Astrocyte of the hippocampus (primary cell): ENCODE data around the gene FOXP1.
A peak's percentile ranks its signal among the peaks of the same experiment; 100 is the strongest.

Experiments
- DNase-seq: peaks from one replicate; pipeline ENCODE4 v3.0.0; 2011; ENCODE audit warnings: low read depth, low spot score

FOXP1 gene

DNA sequence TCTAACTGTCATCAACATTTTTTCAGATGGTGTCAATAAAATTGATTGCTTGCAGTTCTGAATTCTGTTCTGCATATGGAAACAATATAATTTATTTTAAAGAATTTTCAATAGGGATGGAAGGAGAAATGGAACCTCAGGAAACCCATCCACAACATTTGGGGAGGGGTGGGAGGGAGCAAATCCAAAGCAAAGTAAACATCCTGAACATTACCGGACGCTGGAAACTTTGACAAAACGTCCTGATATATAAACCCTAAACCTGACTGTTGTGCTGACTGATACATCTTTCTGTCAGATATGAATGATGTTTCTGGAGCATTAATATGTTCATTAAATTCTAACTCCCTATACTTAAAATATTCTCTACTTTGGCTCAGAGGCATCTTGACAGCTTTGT is 479.0 kb downstream of the FOXP1 start:
- DNase-seq: no peak

DNA sequence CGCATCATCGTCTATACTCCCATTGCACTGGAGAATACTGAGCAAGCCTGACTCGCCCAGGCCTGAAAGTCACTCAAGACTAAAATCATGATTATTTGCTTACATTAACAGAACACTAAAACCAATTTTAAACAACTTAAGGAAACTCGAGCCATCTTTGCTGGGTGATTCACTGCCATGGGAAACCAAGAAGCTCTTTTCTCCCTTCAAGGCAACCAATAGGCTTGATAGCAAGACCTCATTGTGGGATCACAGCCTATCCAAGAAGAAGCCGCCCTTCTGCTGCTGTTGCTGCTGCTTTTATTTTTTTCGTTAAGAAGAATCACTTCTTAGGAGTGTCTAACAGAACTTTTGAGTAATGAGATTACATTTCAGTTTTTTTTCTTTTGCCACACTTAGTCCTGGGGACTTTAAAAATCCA is 479.4 kb downstream of the FOXP1 start:
- DNase-seq: peak; percentile 60

DNA sequence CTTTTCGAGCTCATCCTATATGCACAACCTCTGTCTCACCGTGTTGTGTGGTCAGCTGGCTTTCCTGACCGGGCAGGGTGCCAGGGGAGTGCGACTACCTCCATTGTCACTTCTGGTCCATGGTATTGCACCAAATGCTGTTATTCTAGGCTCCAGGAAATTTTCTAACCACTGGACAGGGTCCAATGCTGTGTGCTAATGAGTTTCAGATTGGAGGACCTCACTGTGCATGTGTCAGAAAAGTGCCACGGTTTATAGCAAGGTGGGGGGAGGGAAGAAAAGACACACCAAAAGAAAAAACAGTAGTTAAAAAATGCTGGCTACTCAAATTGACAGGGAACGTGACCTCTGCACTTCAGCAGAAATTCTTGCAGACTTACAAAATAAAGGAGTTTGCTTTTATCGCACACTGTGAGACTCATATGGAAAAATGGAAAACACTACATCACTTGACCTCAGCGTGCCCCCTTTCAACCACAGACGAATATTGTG is 480.1 kb downstream of the FOXP1 start:
- DNase-seq: peak; percentile 78

DNA sequence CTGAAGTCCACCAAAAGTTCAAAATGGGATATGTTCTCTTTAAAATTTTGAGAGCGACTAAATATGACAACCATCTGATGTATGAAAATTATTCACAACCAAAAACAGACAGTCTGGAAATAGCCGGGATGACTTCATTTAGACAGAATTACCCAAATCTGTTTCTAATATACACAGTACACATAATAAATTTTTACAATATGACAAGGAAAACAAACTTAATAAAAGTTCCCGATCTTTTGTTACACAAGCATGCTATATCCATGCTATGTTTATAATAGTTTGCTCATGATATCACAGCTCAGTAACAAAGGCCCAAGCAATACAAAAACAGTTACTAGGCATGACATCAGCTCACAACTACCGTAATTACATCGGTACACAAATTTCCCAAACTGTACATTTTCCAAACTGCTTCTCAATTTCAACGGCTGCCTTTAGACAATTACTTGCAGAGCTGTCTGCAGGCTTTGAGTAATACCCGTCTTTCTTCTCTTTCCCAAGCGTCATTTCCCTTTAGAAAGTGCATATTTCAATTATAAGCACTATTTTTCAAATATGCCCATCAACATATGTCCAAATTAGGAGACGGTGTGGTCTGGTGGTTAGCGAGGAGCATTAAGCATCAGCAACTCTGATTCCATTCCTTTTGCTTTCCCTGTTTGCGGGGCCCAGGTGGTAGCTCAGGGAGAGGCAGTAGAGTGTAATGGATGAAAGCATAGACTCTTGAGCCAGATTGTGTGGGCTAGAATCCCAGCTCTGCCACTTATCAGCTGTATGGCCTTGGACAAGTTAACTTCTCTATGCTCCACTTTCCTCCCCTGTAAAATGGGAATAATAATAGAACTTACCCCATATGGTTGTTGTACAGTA is 481.2 kb downstream of the FOXP1 start:
- DNase-seq: peak; percentile 76

DNA sequence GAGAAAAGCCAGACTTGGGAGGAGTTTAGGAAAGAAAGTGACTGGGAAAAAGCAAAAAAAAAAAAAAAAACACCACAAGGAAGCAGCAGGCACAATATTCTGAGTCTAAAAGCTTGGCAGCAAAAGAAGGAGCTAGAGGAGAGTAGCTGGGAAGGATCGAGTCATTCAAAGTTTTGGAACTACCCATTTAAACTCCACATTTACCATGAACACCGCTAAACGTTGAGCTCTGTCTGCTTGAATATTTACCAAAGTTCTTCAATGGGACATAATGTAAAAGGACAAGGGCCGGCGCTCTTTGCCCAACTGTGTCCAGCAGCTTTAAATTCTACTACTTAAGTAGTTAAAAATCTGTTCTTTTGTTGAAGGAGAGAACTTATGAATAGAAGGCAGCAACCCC is 481.9 kb downstream of the FOXP1 start:
- peak; percentile 27 for DNase-seq

DNA sequence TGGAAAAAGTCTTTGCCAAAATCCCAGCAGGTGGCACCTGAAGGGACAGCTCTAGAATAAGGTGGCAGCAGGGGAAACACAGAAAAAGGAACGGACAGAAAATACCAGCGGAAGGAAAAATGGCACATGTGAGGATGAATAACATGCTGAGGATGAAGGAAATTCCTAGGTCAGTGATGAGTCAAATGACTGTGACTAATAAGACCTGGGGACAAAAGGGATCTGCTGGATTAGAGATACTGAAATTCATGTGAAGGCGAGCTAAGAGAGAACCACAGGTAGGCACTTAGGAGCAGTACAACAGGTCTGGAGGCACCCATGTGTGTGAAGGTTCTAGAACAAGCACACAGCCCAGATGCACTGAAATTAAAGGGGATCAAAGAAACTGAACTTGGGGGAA is 482.5 kb downstream of the FOXP1 start:
- peak; percentile 50 for DNase-seq

DNA sequence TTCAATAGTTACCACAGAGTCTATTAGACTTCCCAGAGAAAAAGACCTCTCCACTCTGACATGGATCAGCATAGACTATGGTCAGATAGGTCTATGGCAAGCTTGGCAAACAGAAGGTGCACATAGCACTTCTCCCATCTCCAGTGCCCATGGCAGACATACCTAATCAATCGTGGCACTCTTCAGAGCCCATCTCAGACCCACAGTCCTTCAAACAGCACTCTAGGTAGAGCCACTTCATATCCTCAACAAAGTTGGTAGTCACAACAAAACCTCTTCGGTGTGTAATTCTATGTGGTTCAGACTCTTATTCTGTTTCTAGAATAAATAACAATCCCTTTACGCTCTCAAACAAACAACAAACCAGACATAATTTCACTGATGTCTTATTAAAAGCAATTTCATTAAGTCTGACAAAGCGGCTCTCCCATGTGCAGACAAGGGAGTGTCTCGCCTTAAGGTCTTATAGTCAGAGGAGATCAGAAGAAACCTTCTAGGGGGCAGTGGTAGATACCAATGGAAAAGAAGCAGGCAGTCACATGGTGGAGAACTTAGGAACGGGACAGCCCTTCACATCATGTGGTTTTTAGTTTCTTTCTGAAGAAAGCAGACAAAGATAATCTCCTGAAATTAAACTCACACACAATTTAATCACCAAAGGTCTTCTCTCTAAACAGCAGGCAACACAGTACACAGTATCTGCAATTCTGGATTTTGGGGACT is 483.4 kb downstream of the FOXP1 start:
- DNase-seq: no peak

DNA sequence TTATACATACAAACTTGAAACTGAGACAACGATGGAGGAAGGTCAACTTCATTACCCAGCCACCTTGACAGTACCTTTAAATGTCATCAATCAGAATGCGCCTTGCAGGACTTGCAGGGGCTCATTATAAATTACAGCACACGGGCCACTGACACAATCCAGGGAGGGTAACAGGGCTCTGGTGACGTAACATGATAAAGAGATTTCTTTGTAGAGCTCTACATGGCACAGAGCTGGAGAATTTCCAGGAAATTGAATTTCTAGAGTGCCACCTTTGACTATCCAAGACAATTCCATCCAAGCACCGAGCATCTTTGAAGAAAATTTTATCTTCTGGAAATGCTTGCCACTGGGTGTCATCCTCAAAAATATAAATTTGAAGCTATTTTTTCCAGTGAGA is 486.0 kb downstream of the FOXP1 start:
- DNase-seq: no peak

DNA sequence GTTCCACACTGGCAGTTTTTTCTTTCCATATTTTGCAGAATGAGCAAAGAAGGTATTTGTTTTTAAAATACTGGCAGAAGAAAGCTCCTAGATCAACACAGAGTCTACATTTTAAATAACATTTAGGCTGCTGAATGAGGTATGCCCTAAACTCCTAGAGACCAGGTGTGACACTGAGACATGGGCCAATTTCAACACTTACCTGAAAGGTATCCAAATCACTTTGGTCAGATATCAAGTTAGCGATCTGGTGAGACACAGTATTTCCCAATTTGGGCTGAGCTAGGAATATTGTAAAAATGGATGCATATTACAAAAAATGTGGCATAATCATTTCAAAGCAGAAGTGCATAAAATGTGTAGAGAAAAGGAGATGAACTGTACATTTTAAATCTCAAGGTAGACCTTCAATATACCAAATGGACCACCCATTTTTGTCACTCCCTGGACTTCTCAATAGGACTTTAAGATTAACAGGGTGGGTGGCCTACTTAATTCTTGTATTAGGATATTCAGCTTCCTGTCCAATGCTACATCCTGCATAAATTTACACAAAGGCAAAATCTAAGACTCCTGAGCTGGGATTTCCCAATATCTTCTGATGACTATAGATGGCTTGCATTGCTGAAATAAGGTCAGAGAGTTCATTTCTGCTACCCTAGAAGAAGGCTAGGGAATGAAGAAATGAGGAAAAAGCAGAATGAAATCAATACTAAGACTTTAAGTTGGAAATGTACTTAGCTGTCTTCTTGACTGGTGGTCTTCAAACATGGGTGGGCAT is 487.8 kb downstream of the FOXP1 start:
- no peak for DNase-seq

DNA sequence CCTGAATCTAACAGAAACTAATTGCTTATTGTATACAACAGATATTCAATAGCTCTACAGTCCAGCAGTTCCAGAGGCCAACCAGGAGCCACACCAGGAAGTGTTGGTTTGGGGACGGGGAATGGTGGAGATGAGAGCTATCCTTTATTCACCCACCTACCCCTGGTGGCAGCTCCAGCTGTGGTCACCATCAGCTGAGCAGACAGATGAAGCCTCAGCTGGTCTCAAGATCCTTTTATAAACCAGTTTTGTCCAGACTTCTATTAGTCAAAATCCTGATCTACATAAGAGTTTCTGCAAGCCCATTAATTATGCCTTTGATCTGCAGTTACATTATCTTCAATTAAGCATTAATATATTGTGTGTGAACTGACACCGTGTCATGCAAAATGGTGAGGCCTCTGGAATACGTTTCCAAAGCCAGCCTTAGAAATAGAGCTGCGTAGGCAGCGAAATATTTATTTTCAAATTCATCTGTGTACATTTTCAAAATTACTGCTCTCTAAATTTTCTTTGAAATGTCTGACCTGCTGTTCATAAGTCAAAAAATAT is 488.8 kb downstream of the FOXP1 start:
- no peak for DNase-seq

DNA sequence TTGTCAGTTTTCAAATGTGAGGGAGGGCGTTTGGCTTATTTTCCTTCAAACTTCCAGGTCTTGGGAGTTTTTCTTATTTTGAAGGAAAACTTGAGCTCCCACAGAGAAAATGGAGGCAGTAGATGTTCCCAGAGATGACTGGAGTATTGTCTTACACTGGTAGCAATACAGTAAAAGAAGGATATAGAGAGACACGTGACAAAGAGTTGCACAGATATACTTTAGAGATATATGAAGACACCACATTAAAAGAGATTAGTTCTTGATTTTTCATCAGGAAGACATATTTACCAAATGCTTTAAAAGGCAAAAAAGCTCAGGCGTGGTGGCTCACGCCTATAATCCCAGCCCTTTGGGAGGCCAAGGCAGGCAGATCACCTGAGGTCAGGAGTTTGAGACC is 490.9 kb downstream of the FOXP1 start:
- DNase-seq: no peak

DNA sequence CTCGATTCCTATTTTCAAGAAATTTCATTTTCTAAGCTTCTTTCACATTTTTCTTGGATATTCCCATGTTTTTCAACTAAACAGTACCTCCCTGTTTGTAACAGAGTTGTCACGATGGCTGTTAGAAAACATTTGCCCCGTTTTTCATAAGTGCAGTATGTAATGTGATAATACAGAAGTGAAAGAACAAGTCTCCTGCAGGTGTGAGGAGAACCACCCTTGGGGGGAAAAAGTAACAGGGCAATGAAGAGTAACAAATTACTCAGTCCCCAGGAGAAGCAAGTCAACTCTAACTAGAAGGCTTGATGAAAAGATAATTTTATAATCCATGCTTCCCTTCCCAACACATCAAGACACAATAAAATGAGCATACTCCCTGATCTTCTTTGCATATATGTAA is 493.3 kb downstream of the FOXP1 start:
- no peak for DNase-seq

DNA sequence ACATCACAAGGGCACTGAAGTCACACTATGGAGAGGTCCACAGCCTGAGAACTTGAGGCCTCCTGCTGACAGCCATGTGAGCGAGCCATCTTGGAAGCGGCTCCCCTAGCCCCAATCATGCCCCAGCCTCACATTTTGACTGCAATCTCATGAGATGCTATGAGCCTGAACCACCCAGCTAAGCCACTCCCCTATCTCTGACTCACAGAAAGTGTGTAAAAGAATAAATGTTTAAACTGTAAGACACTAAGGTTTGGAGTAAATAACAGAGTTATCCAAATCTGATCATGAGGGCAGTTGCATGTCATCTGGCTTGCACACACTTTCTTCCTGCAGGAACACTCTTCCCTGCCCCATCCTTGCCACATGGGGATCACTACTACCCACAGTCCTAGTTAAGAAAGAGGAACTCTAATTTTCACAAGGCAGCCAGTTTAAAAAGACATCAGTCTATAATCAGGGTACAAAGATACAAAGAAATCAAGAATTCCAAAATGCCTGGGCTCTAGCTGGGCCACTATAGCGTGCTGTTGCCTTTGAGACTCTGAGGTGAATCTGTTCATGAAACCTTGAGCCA is 494.2 kb downstream of the FOXP1 start:
- no peak for DNase-seq

DNA sequence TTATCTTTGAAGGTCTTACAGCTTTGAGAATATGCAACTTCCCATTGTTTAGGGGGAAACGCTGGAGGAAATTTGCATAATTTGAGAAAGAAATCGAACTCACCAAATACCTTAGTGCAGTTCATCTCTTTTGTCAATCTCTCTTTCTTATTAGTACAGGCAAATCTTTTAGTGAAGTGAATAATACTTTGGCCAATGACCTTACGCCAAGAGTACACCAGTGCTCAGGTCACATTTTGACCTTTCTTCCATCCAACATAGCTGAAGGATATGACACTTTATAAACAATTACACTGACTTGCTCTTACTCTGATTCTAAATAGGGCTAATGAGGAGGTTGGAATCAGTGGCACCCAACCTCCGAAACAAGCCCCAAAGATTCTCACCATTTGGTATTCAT is 494.8 kb downstream of the FOXP1 start:
- no peak for DNase-seq

DNA sequence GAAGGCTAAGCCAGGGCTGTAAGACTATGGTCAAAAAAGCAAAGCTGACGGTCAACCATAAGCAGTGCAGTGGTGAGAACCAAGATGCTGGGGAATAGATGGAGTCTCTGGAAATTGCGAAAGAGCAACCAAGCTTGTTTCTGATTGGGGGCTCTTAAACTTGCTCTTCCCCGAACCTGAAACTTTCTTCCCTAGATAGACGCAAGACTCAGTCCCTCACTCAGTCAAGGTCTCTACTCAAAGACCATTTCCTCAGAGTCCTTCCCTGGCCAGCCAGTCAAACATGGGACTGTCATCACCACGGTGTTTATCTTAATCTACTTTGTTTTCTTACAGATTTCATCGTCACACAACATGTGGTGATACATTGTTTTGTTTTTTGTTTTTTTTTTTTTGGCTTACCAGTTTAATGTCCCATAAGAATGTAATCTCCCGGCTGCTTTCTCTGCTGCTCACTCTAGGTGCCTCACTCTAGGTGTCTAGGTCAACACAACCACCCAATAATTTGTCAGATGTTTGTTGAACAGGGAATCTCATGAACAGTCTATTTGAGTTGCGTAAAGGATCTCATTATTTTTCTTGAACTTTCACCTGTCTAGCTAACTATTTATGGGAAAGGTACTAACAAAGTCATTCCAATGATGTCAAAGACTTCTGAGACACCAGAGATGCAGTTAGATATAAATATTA is 495.4 kb downstream of the FOXP1 start:
- no peak for DNase-seq

DNA sequence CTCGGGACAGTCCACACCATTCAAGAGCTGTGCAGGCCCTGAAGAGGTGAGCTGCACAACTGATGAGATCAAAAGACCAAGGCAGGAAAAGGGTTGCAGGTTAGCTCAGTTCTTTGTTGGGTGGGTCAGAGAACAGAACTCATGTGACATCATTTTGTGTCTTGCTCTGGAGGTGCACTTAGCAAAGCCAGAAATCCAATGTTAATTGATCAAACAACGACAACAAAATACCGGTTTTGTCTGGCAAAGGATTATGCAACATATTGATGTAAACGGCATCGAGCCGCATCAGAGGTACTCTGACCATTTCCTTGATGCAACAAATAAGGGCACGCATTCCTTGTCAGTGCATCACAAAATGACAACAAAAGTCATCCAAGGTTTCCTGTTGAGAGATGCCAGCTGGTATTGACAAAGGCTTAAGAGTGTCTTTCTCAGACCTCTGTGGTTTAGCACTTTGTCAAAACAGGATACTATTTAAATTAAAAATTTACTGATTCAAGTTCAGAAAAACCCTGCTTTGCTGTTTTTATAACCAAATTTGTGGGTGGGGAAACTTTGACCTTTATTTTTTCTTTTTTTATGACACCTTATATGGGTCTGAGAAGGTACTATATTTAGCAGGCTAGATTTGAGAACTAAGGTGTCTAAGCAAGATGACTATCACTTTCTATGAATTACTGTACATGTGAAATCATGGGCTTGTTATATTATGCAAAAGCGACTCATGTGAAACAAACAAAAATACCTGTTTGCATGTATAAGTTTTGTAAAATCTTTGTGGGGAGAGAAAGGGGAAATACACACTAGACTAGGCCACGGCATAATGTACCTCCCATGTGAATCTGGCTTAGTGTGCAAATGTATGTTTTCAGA is 496.1 kb downstream of the FOXP1 start:
- peak; percentile 26 for DNase-seq

DNA sequence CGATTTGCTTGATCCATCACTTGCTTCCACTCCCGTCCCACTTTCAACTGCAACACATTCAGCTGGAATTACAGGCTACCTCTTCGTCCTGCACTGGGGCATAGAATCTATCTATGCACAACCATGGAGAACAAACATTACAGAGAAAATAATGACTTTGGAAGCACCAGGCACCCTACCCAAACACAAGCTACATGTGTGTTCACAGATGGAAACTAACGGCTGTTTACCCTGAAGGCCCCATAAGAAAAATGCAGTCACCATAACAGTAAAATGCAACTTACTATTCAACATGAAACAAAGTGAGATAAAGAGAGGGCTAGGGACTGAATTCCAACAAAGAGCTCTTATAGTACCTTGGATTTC is 496.8 kb downstream of the FOXP1 start:
- no peak for DNase-seq

DNA sequence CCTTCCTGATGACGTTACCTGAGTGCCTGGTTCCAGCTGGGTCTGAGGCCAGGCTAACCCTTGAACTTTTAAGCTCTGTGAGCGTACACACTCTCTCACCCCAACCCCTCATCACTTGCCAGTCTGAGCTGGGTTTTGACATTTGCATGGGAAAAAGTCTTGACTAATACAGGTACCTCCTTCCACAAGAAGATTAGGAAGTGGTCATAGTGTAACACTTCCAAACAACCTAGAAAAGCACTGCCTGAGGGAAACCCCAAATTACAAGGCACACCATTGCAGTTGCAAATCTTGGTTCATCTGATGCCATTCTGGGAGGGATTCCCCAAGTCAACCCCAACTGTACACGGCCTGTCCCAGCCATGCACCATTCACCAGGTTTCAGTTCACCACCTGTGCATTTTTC is 499.8 kb downstream of the FOXP1 start:
- DNase-seq: no peak

DNA sequence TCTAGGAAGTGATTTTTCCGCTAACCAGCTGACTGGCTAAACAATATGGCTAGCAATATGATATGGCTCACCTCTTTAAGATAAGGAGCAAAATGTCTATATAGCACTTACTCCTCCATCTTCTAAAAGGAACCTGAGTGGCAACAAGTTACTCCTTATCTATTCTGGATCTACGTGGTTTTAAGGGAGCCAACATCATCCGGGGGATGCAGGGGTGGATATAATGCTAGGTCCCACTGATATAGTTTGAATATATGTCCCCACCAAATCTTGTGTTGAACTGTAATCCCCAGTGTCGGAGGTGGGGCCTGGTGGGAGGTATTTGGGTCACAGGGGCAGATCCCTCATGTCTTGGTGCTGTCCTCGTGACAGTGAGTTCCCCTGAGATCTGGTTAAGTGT is 500.7 kb downstream of the FOXP1 start:
- DNase-seq: no peak

DNA sequence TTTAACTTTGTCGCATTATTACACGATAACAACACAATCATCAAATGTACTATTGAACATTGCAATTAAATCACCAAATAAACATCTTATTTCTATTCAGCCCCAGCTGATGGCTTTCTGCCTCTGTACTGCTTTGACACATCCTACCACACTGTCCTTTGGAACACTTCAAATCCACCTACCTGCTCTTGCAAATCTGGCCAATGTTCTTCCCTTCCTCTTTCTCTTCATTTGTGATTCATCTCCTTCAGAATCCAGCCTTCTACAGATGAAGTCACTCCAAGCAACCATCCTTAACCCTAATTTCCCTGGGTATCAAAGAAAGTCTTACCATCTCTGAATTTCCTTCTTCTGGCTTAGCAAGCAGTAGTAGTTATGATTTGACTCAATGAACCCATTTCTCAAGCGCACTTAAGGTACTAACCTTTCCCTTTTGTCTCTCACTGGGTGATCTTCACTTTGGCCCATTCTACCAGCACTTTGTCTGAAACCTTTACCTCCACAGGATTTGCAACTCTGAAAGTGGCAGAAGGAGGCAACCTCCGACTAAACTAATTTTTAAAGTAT is 502.9 kb downstream of the FOXP1 start:
- no peak for DNase-seq
